GM18868 (cell line): ENCODE data around the gene CREBZF.
A peak's percentile ranks its signal among the peaks of the same experiment; 100 is the strongest.

Experiments
- ATAC-seq: cut with Tn5 transposase; IDR thresholded peaks from one replicate; pipeline ENCODE4 v1.9.1; 2021; ENCODE audit warnings: mild to moderate bottlenecking, moderate library complexity; ENCODE audit not compliant: unreplicated experiment

CREBZF gene

GRCh38 chr11:85664615-85665481, at the start of gene CREBZF:
TSS of gene CREBZF (minus strand) at chr11:85665129. CDS start at chr11:85664875, 254 bp downstream.
- ATAC-seq, result peak; percentile 91

- no peak for ATAC-seq
Measured at GRCh38 chr11:85712953-85713352, 48.0 kb upstream of the CREBZF start.

GRCh38 chr11:85710917-85711316, 46.0 kb upstream of the CREBZF start:
- ATAC-seq, result no peak

- ATAC-seq, result no peak
Measured at GRCh38 chr11:85709941-85710702, 45.2 kb upstream of the CREBZF start.

- ATAC-seq, result no peak
Measured at GRCh38 chr11:85705800-85706199, 40.9 kb upstream of the CREBZF start.

- ATAC-seq, result no peak
Measured at GRCh38 chr11:85704967-85705366, 40.0 kb upstream of the CREBZF start.

GRCh38 chr11:85699957-85700741, 35.2 kb upstream of the CREBZF start:
- ATAC-seq, result peak; percentile 75

GRCh38 chr11:85698195-85698594, 33.3 kb upstream of the CREBZF start:
- no peak for ATAC-seq

GRCh38 chr11:85697747-85698146, 32.8 kb upstream of the CREBZF start:
- ATAC-seq, result no peak

GRCh38 chr11:85695546-85695945, 30.6 kb upstream of the CREBZF start:
- ATAC-seq, result no peak

GRCh38 chr11:85694385-85694980, 29.6 kb upstream of the CREBZF start:
- ATAC-seq, result no peak

- peak; percentile 38 for ATAC-seq
Measured at GRCh38 chr11:85685820-85686459, 21.0 kb upstream of the CREBZF start, which contains the start of gene CCDC89. TSS of gene CCDC89 (minus strand) at chr11:85686195. CDS start at chr11:85686130, 65 bp downstream.

- ATAC-seq, result no peak
Measured at GRCh38 chr11:85685125-85685819, 20.3 kb upstream of the CREBZF start.

GRCh38 chr11:85682330-85683305, 17.7 kb upstream of the CREBZF start:
- ATAC-seq, result peak; percentile 81

- ATAC-seq, result no peak
Measured at GRCh38 chr11:85680897-85681296, 16.0 kb upstream of the CREBZF start.

- ATAC-seq, result no peak
Measured at GRCh38 chr11:85679576-85679975, 14.6 kb upstream of the CREBZF start.

- no peak for ATAC-seq
Measured at GRCh38 chr11:85673393-85673792, 8.5 kb upstream of the CREBZF start.

GRCh38 chr11:85672105-85672902, 7.4 kb upstream of the CREBZF start:
- no peak for ATAC-seq
